GM15510 (cell line): ENCODE data around the gene SUPT7L.

ENCODE experiments used
- POLR2A ChIP-seq: IDR thresholded peaks from 3 replicates; pipeline ENCODE4 v1.6.1; 2011; ENCODE audit warnings: borderline replicate concordance; ENCODE audit not compliant: insufficient read length; ENCODE audit errors: extremely low read depth

The SUPT7L gene

DNA sequence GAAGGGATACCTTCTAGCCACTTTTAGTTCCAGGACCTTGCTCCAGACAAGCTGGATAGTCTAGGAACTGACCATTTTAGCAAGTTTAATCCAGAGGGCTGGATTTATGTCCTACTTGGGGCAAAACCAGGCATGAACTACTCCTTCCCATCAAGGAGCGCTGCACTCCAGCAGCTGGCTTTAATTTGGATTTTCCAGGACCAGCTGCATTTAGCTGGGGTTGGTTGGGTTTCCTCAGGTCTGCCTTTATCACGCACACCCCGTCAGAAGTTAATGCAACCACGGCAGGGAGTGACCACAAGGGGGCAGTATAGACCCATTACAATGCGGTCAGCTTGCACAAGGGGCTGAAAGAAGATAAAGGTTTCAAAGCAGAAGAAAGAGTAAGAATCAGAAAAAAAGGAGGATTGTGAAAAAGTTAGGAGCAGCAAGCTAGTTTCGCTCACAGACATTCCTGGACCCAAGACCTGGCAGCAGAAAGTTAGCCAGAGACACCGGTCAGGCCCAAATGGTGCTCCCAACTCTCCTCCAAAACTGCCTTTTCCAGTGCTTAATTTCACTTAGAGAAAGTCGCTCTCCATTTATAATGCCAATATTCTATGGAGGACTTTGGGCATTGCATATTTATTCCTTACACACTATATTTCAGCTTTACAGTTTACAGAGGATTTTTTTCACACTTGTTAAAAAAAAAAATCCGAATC, 40.4 kb upstream of the SUPT7L start:
- no peak for TF ChIP-seq POLR2A

DNA sequence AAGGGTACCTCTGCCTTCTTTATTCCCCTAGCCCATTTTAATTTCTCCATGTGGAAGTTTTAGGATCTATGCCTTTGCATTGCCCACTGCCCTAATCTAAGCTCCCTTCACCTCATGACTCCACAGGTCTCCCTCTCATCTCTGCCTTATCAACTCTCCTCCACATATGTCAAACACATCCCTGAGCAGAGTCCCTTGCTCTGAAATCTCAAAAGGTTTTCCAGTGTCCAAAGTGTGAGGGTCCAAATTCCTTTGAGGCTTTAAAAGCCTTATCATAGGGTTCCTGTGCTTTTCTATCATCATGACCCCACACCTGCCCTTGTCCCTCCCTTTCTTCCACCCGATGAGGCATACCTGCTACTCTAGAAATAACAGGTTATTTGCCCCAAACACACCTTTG, 38.9 kb upstream of the SUPT7L start:
- TF ChIP-seq POLR2A: no peak

DNA sequence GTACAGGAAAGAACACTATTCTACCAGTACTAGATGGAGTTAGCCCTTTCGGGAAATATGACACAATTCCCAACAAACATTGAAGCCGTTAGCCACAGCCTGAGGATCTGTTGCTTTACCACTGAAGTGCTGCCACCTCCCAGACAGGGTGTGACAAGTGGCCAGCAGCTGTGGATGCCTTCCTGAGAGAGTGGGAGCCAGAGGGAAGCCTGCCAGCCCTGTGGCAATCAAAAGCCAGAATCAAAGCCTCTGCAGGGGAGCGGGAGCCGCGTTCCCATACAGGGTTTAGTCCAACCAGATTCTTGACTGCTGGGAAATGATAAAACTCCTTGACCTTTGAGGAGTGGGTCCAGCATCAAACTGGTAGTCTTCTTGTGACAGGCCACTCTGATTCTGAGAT, 38.3 kb upstream of the SUPT7L start:
- TF ChIP-seq POLR2A: no peak

DNA sequence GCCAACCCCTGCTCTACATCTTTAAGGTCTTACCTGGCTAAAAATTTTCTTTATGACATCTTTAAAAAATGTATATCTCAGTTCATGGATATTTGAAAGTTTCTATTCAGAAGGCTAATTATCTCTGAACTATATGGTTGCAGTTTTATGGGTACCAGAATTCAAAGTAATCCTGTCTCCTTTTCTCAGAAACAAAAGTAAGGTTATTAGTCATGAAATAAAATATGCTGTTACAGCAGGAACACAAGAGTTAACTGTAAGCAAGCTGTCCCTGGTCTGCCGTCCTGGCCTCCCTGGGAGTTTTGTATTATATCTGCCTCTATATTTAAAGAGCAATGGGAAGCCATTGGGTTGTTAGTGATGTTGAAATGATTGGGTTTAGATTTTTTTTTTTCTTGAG, 34.2 kb upstream of the SUPT7L start:
- no peak for TF ChIP-seq POLR2A

DNA sequence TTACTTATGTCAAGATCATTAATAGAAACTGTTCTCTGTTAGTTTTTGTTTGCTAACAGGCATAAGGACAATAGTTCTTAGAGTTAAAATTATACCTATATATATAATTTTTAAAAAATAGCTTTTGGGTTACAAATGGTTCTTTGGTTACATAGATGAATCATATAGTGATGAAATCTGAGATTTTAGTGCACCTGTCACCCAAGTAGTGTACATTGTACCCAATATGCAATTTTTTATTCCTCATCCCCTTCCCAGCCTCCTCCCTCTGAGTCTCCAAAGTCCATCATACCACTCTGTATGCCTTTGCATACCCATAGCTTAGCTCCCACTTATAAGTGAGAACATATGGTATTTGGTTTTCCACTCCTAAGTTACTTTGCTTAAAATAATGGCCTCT, 26.6 kb upstream of the SUPT7L start:
- TF ChIP-seq POLR2A: no peak

DNA sequence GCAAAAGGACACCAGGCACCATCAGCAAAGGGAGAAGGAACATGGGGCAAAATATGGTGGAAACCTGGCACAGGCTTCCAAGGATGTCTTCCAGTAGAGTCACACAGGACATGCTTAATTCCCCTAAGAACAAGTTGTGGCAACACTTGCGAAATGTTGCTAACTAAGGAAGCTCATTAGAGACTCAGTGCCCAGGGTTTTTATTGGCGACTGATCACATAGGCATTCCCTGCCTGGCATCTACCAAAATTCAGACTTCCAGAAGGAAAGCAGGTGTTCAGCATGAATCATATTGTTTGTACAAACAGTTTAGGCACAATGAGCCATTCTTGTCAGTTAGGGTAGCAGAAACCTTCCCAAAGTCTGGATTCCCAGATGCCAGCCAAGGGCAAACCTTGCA, 26.0 kb upstream of the SUPT7L start:
- TF ChIP-seq POLR2A: no peak

DNA sequence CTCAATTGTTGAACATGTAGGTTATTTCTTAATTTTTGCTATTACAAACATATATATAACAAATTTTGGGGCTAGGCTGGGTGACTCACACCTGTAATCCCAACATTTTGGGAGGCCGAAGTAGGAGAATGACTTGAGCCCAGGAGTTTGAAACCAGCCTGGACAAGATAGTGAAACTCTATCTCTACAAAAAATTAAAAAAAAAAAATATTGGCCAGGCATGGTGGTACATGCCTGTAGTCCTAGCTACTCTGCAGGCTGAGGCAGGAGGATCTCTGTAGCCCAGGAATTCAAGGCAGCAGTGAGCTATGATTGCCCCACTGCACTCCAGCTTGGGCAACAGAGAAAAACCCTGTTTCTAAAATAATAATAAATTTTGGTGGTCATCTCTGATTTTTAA, 23.8 kb upstream of the SUPT7L start:
- no peak for TF ChIP-seq POLR2A

DNA sequence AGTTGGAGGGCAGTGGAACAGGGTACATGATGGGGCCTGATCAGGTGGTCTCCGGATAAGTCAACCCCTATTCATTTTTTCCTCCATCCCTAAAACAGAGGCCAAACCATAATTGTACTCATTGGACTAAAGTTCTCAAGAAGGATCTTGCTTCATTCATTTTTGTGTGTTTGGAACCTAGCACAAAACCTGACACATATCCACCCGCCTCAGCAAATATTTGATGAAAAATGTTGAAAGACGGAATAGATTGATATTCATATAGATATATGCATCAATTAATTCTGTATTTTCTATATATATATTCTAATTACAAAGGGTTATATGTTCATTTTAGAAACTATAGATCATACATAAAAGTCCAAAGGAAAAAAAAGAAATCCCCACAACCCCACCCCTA, 22.2 kb upstream of the SUPT7L start:
- TF ChIP-seq POLR2A: no peak

DNA sequence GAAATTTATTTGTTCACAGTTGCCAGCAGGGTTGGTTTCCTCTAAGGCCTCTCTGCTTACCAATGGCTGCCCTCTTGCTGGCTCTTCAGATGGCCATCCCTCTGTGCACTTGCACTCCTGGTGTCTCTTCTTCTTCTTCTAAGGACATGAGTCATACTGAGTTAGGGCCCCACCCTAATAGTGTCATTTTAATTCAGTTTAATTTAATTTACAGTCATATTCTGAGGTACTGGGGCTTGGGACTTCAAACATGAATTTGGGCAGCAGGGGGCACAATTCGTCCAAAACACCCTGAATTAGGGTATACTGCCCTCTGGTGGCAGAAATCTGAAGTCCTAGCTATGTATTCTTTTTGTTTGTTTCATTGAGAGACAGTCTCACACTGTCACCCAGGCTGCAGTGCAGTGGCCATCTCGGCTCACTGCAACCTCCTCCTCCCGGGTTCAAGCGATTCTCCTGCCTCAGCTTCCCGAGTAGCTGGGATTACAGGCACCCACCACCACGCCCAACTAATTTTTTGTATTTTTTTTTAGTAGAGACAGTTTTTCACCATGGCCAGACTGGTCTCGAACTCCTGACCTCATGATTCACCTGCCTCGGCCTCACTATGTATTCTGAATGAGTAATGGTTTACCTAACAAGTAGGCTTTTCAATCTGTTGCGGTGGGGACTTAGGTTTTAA, 20.1 kb upstream of the SUPT7L start:
- no peak for TF ChIP-seq POLR2A

DNA sequence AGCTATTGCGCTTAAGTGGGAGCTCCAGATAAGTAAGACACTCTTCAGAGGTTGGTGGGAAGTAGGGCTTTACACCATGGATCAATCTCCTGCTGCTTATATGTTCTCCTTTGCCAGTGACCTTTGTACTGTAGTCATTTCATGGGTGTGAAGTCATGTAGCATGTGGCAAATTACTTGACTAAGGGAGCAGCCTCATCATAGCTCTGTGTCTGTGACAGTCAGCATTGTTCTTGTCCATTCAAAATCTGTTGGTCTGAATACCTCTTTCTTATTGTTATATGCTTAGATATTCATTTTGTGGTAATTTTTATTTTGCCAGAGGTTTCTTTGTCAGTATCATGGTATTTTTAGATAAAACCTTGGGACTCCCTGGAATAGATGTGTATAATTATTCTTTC, 18.4 kb upstream of the SUPT7L start:
- TF ChIP-seq POLR2A: no peak

DNA sequence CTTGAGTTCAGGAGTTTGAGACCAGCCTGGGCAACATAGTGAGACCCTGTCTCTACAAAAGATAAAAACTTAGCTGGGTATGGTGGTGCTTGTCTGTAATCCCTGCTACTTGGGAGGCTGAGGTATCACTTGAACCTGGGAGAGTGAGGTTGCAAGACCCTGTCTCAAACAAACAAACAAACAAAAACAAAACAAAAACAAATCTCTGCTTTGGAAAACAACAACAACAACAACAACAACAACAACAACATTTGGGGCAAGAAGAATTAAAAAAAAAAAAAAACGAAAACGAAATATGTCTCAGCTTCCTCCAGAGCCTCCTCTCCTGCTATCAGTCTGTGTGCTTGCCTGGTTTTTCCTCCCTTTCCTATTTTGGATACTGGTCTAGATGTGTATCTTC, 17.2 kb upstream of the SUPT7L start:
- TF ChIP-seq POLR2A: no peak

DNA sequence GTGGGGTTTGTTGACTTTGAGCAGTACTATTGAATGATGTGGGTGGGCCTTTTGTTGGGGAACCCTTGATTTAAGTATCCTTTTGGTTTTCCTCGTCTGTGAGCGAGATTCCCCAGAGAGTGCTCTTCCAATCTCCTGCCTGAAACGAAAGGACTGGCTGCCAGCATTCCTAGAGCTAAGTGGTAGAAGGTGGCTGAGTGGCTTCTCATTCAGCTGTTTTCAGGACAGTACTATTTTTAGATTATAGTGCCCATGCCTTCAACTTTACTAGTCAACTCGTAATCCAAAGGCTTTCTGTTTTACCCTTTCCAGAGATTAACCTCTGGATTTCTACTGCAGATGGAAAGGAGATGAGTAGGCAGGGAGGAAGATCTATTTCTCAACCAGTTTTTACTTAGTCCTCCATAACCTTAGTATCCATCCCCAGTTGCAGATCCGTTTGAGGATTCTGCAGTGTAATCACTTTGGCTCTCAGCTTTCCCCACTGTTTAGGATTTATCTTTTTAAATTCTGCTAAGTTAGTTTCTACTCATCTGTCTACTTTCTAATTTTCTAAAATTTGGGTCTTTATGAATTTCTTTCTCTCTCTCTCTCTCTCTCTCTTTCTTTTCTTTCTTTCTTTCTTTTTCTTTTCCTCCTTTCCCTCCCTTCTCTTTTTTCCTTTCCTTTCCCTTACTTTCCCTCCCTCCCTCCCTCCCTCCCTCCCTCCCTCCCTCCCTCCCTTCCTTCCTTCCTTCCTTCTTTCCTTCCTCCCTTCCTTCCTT, 9.5 kb upstream of the SUPT7L start:
- TF ChIP-seq POLR2A: no peak

DNA sequence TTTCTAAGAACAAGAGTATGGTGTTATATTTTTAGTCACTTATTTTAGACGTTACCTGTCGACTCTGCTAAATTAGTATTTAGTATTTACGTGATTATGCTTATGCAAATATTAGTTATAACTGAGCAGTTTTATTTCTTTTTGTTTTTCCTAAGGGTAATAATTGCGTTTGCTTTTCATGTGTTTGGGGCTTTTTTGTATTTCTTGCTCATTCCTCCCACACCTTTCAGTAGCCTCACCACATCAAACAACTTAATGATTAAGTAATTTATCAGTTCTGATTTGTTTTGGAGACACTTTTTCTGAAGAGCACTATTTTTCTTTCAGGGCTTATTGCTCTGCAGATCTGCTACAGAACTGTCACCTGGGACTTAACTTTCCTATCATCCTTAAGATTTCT, 7.8 kb upstream of the SUPT7L start:
- TF ChIP-seq POLR2A: no peak

DNA sequence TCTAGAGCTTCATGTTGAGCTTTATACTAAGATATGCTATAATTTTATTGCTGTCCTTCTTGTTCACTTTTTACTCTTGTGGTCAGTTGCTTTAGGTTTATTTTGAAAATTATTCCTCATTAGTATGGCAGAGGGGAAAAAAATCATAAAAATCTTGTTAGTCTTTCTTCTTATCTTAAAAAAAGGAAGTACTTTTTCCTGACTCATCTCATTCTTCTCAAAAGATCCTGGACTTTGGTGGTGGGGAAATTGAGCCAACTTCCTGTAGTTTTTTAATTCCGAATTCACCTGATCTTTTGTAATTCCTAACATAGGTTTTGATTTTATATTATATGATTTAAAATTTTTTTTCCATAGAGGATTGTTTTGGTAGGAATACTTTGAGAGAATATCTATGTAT, 4.0 kb upstream of the SUPT7L start:
- no peak for TF ChIP-seq POLR2A

DNA sequence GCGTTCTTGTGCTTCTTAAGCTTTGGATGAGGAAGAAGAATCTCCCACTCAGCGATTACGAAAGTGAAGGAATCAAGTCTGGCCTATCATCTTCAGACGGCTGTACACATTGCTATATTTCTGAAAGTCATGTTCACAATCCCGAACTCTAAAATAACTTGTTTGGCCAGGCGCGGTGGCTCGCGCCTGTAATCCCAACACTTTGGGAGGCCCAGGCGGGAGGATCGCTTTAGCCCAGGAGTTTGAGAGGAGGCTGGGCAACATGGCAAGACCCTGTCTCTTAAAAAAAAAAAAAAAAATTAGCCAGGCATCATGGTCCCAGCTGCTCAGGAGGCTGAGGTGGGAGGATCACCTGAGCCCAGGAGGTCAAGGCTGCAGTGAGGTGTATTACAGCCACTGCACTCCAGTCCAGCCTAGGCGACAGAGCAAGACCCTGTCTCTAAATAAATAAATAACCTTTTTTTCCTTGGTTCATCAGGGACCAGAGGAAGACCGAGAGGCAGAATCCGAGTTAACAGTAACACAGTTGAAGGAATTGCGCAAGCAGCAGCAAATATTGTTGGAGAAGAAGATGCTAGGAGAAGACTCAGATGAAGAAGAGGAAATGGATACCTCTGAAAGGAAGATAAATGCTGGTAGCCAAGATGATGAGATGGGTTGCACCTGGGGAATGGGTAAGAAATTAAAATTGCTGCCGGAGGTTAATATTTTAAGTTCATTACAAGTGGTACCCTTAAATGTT, 1.4 kb upstream of the SUPT7L start:
- TF ChIP-seq POLR2A: no peak
